ENCODE results near the gene ELOB. TPM values are rescaled to one million over a fixed set of nuclear protein-coding genes. Genes with fewer than 3 reads are reported as not detected.

ELOB gene
- total RNA-seq, 1 donor from 2014 or later = 195 TPM

DNA sequence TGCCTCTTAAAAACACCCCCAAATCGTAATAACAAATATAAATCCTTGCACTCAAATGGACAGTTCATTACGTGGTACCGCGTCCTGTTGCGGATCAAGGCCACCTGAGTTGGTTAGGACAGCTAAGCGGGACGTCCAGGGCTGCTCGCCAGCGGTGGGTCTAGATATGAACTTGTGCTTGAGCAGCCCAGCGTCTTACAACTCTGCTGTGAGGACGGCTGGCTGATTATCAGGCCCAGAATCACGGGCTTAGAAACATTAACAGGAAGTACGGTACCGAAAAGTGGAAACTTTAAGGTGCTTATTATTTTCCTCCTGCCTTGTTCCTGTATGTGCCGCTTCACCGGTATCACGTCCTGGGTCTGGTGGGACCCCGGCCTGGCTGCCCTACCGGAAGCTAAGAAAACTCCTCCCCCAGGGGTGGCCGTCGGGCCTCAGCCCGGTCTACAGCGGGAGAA, 25.5 kb downstream of the ELOB start:
- peaks cover 44% of the 10 kb centered on the region for H3K4me1 Mint-ChIP-seq (ENCODE audit: unreplicated experiment)
- H3K27ac Mint-ChIP-seq (ENCODE audit: unreplicated experiment) = peak overlapping the region; percentile 99
- peak overlapping the region; percentile 87 for H3K4me3 Mint-ChIP-seq (ENCODE audit: unreplicated experiment)
- DNase-seq (ENCODE audit: low spot score) = peak; percentile 77
- peaks cover 22% of the 10 kb centered on the region for H3K36me3 Mint-ChIP-seq (ENCODE audit: low read depth, unreplicated experiment)
- TF ChIP-seq, protein P1, sequence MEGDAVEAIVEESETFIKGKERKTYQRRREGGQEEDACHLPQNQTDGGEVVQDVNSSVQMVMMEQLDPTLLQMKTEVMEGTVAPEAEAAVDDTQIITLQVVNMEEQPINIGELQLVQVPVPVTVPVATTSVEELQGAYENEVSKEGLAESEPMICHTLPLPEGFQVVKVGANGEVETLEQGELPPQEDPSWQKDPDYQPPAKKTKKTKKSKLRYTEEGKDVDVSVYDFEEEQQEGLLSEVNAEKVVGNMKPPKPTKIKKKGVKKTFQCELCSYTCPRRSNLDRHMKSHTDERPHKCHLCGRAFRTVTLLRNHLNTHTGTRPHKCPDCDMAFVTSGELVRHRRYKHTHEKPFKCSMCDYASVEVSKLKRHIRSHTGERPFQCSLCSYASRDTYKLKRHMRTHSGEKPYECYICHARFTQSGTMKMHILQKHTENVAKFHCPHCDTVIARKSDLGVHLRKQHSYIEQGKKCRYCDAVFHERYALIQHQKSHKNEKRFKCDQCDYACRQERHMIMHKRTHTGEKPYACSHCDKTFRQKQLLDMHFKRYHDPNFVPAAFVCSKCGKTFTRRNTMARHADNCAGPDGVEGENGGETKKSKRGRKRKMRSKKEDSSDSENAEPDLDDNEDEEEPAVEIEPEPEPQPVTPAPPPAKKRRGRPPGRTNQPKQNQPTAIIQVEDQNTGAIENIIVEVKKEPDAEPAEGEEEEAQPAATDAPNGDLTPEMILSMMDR (IDR thresholded peaks at IDR 0.05; ENCODE audit: unreplicated experiment) = no peak
- H3K9me3 Mint-ChIP-seq (ENCODE audit: unreplicated experiment) = no peaks in the 10 kb centered on the region
- peaks cover 22% of the 10 kb centered on the region for H3K27me3 Mint-ChIP-seq (ENCODE audit: unreplicated experiment)

DNA sequence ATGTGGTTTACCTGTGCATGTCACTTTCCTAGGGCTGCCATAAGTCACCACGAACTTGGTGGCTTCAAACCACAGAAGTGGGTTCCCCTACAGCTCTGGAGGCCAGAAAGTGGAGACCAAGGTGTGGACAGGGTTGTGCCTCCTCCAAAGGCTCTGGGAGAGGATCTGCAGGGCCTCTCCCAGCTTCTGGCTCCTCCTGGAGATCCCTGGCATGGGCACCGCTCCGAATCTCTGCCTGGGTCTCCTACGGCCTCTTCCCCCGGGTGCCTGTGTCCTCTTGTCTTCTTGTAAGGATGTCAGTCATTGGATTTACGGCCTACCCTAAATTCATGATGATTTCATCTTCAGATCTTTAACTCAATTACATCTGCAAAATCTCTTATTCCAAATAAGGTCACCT, 27.1 kb downstream of the ELOB start:
- Mint-ChIP-seq H3K27ac (ENCODE audit: unreplicated experiment) (peak overlapping the region; percentile 75), H3K9me3 (ENCODE audit: unreplicated experiment) (no peaks in the 10 kb centered on the region), H3K4me3 (ENCODE audit: unreplicated experiment) (no peak overlapping the region), H3K4me1 (ENCODE audit: unreplicated experiment) (peaks cover 29% of the 10 kb centered on the region), H3K27me3 (ENCODE audit: unreplicated experiment) (peaks cover 18% of the 10 kb centered on the region), H3K36me3 (ENCODE audit: low read depth, unreplicated experiment) (peaks cover 14% of the 10 kb centered on the region)
- no peak for DNase-seq (ENCODE audit: low spot score)
- TF ChIP-seq, protein P1 (IDR thresholded peaks at IDR 0.05; ENCODE audit: unreplicated experiment) = no peak

DNA sequence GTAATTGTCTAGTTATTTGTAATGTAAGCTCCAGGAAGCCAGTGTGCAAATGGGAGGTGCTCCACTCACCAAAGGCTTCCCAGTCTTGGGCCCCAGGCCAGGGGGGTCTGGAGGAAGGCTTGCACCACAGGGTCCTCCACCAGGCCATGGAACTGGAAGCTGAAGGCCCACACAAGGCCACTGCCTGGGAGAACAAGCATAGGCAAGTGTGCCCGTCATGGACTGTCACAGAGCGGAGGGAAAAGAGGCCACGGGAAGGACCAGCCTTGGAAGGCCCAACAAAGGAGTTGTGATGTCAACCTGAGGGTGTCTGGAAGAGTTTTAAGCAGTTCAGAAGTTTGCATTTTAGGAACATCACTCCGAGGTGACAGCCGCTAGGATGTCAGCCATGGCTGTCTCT, 27.6 kb downstream of the ELOB start:
- Mint-ChIP-seq H3K27ac (ENCODE audit: unreplicated experiment) (no peak overlapping the region), H3K36me3 (ENCODE audit: low read depth, unreplicated experiment) (peaks cover 14% of the 10 kb centered on the region), H3K4me3 (ENCODE audit: unreplicated experiment) (no peak overlapping the region), H3K9me3 (ENCODE audit: unreplicated experiment) (no peaks in the 10 kb centered on the region), H3K27me3 (ENCODE audit: unreplicated experiment) (peaks cover 17% of the 10 kb centered on the region), H3K4me1 (ENCODE audit: unreplicated experiment) (peaks cover 24% of the 10 kb centered on the region)
- TF ChIP-seq, protein P1 (IDR thresholded peaks at IDR 0.05; ENCODE audit: unreplicated experiment) = no peak
- DNase-seq (ENCODE audit: low spot score) = no peak

DNA sequence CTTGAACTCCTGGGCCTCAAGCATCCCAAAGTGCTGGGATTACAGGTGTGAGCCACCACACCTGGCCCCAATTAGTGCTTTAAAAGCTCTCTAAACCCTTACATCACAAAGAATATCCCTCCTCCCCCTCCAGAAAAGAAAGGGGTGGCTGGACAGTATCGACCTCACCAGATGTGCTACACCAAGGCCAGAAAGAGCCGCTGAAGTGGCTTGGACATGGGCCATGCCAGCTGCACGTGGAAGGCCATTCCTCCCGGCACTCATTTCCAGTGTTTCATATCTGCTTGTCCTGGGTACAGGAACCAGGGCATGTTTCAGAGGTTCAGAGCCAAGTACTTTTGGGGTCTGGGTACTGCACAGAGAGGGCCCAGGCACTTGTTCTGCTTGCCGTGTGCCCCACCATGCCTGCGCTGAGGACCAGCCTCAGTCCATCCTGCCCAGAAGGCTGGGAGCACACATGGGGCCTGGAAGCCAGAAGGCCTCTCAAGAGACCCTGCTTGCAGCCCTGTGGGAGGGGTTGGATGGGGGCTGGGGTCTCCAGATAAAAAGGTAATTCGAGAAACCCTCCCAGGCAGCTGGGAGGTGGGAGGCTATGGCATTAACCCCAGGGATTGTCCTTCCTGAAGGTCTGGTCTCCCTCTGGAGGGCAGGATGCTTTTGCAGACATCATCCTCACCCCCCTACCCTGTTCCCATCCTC, 28.2 kb downstream of the ELOB start:
- Mint-ChIP-seq H3K4me1 (ENCODE audit: unreplicated experiment) (peaks cover 19% of the 10 kb centered on the region), H3K9me3 (ENCODE audit: unreplicated experiment) (no peaks in the 10 kb centered on the region), H3K27me3 (ENCODE audit: unreplicated experiment) (peaks cover 13% of the 10 kb centered on the region), H3K27ac (ENCODE audit: unreplicated experiment) (no peak overlapping the region), H3K4me3 (ENCODE audit: unreplicated experiment) (no peak overlapping the region), H3K36me3 (ENCODE audit: low read depth, unreplicated experiment) (peaks cover 11% of the 10 kb centered on the region)
- no peak for DNase-seq (ENCODE audit: low spot score)
- TF ChIP-seq, protein P1 (IDR thresholded peaks at IDR 0.05; ENCODE audit: unreplicated experiment) = no peak

DNA sequence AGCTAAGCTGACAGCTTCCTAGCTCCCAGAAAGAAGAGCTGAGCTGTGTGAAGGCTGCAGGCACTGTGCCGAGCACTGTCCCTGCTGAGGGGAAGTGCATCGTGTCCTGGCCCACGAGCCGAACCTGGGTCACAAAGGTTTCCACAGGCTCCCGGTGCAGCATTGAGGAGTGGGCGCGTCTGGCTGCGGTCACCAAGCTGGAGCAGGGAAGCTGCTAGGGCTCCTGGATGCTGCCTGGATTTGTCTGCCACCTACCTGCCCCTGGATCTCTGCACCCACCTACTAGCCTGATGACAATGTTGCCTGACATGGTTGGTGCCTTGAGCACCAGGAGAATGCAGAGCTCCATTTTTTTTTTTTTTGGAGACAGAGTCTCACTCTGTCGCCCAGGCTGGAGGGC, 31.1 kb downstream of the ELOB start:
- no peak for DNase-seq (ENCODE audit: low spot score)
- peaks cover 4% of the 10 kb centered on the region for H3K36me3 Mint-ChIP-seq (ENCODE audit: low read depth, unreplicated experiment)
- H3K27me3 Mint-ChIP-seq (ENCODE audit: unreplicated experiment) = peaks cover 2% of the 10 kb centered on the region
- peaks cover 9% of the 10 kb centered on the region for H3K4me1 Mint-ChIP-seq (ENCODE audit: unreplicated experiment)
- no peaks in the 10 kb centered on the region for H3K9me3 Mint-ChIP-seq (ENCODE audit: unreplicated experiment)
- no peak overlapping the region for H3K27ac Mint-ChIP-seq (ENCODE audit: unreplicated experiment)
- no peak overlapping the region for H3K4me3 Mint-ChIP-seq (ENCODE audit: unreplicated experiment)
- TF ChIP-seq, protein P1 (IDR thresholded peaks at IDR 0.05; ENCODE audit: unreplicated experiment) = no peak

Measured in endothelial cell (in vitro differentiated cells).